ENCODE results near the gene WDR82. TPM values are rescaled to one million over a fixed set of nuclear protein-coding genes. Genes with fewer than 3 reads are reported as not detected.

The WDR82 gene
- total RNA-seq, 2 donors from 2014 or later: 78.4 to 84.2 TPM

DNA sequence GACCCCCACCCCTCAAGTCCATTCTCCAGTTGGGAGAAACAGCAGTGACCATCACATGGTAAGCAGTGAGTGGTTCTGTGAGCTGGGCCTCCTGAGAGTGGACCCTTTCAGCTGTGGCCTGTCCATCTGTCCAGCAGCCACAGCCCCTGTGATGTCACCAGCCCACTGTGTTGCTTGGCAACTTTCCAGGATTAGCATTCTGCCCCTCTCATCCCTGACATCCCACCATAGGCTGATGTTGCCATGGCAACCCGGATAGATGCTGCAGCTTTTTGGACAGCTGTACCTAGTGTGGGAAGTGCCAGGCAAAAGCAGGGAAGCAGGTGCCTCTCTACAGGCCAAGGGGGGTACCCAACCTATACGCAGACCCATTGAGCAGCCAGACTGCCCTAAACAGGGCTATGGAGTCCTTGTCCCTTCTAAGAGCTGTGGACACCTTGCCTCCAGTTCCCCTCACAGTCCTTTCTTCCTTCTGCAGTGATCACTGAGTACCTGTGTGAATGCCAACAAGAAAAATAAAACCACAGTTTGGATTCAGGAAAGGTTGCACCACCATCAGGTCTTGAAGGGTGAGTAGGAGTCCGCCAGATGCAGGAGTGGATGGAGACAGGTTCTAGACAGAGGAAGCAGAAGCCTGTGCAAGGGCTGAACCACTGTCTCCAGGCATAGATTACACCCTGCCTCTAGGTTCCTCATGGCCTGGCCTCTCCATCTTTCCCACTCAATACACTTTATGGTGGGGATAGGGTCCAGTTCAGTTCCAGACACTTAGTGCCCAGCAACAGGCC is 37.7 kb upstream of the WDR82 start, which contains the start of gene DNAH1:
Gene DNAH1, plus strand, starts transcription at position 343 of the 788 bp plus-strand sequence. CDS start 6,124 bp downstream, outside the sequence.
- peak within 1 kb of the TSS; percentile 56 for H3K4me3 Mint-ChIP-seq
- peaks cover 29% of the 10 kb centered on the region for H3K27me3 Mint-ChIP-seq (ENCODE audit: insufficient read depth)
- WGBS, 2 experiments (ENCODE audit: insufficient coverage in 1 of 2, insufficient read length in 1 of 2): 86 to 89% methylated on average over 3 of the region's 3 CpGs
- Histone ChIP-seq H3K27ac (ENCODE audit: low read depth, low read length) (peak within 1 kb of the TSS; percentile 88), H3K27me3 (ENCODE audit: control insufficient read depth, insufficient read depth, low read length, poor library complexity, severe bottlenecking) (peaks cover 18% of the 10 kb centered on the region), H3K4me1 (ENCODE audit: control insufficient read depth, insufficient read depth, low read length) (no peaks in the 10 kb centered on the region), H3K9ac (ENCODE audit: extremely low read depth, low read length, poor library complexity, severe bottlenecking) (no peak within 1 kb of the TSS), H3K36me3 (ENCODE audit: control insufficient read depth, insufficient read depth, low read length) (no peaks in the 10 kb centered on the region), H3K4me3 (ENCODE audit: low read length) (peak within 1 kb of the TSS; percentile 80), H3K9me3 (ENCODE audit: control insufficient read depth, low read length) (no peaks in the 10 kb centered on the region)
- H3K27ac Mint-ChIP-seq: no peak within 1 kb of the TSS
- no peaks in the 10 kb centered on the region for H3K9me3 Mint-ChIP-seq
- no peaks in the 10 kb centered on the region for H3K36me3 Mint-ChIP-seq (ENCODE audit: low read depth)
- TF ChIP-seq, protein P1, sequence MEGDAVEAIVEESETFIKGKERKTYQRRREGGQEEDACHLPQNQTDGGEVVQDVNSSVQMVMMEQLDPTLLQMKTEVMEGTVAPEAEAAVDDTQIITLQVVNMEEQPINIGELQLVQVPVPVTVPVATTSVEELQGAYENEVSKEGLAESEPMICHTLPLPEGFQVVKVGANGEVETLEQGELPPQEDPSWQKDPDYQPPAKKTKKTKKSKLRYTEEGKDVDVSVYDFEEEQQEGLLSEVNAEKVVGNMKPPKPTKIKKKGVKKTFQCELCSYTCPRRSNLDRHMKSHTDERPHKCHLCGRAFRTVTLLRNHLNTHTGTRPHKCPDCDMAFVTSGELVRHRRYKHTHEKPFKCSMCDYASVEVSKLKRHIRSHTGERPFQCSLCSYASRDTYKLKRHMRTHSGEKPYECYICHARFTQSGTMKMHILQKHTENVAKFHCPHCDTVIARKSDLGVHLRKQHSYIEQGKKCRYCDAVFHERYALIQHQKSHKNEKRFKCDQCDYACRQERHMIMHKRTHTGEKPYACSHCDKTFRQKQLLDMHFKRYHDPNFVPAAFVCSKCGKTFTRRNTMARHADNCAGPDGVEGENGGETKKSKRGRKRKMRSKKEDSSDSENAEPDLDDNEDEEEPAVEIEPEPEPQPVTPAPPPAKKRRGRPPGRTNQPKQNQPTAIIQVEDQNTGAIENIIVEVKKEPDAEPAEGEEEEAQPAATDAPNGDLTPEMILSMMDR (conservative IDR thresholded peaks at IDR 0.05): no peak
- peaks cover 1% of the 10 kb centered on the region for H3K4me1 Mint-ChIP-seq
- no peak for DNase-seq

DNA sequence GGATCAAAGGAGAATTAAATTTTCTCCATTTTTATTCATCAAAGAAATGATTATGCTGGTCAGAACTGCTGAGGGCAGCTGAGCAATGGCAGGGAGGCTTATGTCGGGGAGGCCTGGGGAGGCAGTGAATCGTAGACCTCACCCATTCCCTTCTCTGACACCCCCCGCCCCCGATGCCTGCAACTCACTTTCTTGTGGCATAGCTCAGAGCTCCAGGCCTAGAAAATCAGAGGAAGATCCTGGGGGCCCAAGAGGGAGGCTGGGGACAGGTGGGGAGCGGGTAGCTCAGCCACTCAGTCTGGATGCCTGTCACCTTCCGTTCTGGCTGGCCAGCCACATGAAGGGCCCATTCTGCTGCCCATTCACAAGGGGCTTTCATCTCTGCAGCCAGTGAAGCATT is 36.6 kb upstream of the WDR82 start:
- H3K9me3 ChIP-seq (ENCODE audit: control insufficient read depth, low read length): no peaks in the 10 kb centered on the region
- Mint-ChIP-seq H3K36me3 (ENCODE audit: low read depth) (no peaks in the 10 kb centered on the region), H3K9me3 (no peaks in the 10 kb centered on the region), H3K27me3 (ENCODE audit: insufficient read depth) (peaks cover 29% of the 10 kb centered on the region), H3K4me1 (peaks cover 1% of the 10 kb centered on the region), H3K4me3 (no peak overlapping the region), H3K27ac (no peak overlapping the region)
- 85% methylated on average over 6 of the region's 6 CpGs; no CpG with 5 or more reads in 1 of the 2 experiments for WGBS, 2 experiments (ENCODE audit: insufficient coverage in 1 of 2, insufficient read length in 1 of 2)
- TF ChIP-seq, protein P1 (conservative IDR thresholded peaks at IDR 0.05): no peak
- H3K36me3 ChIP-seq (ENCODE audit: control insufficient read depth, insufficient read depth, low read length): no peaks in the 10 kb centered on the region
- peaks cover 18% of the 10 kb centered on the region for H3K27me3 ChIP-seq (ENCODE audit: control insufficient read depth, insufficient read depth, low read length, poor library complexity, severe bottlenecking)
- H3K27ac ChIP-seq (ENCODE audit: low read depth, low read length): peak overlapping the region; percentile 88
- H3K9ac ChIP-seq (ENCODE audit: extremely low read depth, low read length, poor library complexity, severe bottlenecking): no peak overlapping the region
- DNase-seq: no peak
- H3K4me3 ChIP-seq (ENCODE audit: low read length): no peak overlapping the region
- H3K4me1 ChIP-seq (ENCODE audit: control insufficient read depth, insufficient read depth, low read length): no peaks in the 10 kb centered on the region

DNA sequence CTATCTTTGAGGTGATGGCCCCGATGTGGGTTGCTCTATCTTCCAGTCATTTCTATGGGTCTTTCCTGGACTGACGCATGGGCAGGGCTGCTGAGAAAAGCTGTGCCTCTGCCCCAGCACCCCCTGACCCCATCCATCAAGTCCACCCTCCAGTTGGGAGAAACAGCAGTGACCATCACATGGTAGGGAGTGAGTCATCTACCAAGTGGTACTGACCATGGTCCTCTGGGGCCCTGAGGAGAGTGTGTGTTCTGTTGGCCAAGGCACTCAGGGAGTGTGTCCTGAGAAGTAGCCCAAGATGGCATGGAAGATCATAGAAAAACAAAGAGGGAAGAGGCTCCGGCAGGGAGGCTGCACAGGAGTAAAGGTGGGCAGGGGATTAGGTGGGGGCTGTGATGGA is 36.0 kb upstream of the WDR82 start:
- TF ChIP-seq, protein P1 (conservative IDR thresholded peaks at IDR 0.05): no peak
- no peak overlapping the region for H3K4me3 ChIP-seq (ENCODE audit: low read length)
- H3K27ac Mint-ChIP-seq: no peak overlapping the region
- peaks cover 26% of the 10 kb centered on the region for H3K27me3 Mint-ChIP-seq (ENCODE audit: insufficient read depth)
- no peaks in the 10 kb centered on the region for H3K36me3 Mint-ChIP-seq (ENCODE audit: low read depth)
- 83 to 96% methylated on average over 1 to 3 of the region's 3 CpGs for WGBS, 2 experiments (ENCODE audit: insufficient coverage in 1 of 2, insufficient read length in 1 of 2)
- no peaks in the 10 kb centered on the region for H3K4me1 ChIP-seq (ENCODE audit: control insufficient read depth, insufficient read depth, low read length)
- H3K9ac ChIP-seq (ENCODE audit: extremely low read depth, low read length, poor library complexity, severe bottlenecking): no peak overlapping the region
- no peak overlapping the region for H3K4me3 Mint-ChIP-seq
- H3K4me1 Mint-ChIP-seq: peaks cover 1% of the 10 kb centered on the region
- H3K9me3 ChIP-seq (ENCODE audit: control insufficient read depth, low read length): no peaks in the 10 kb centered on the region
- DNase-seq: no peak
- no peak overlapping the region for H3K27ac ChIP-seq (ENCODE audit: low read depth, low read length)
- H3K27me3 ChIP-seq (ENCODE audit: control insufficient read depth, insufficient read depth, low read length, poor library complexity, severe bottlenecking): peaks cover 17% of the 10 kb centered on the region
- no peaks in the 10 kb centered on the region for H3K36me3 ChIP-seq (ENCODE audit: control insufficient read depth, insufficient read depth, low read length)
- H3K9me3 Mint-ChIP-seq: no peaks in the 10 kb centered on the region

All from endodermal cell (in vitro differentiated cells).